OCI-LY7 (cell line): ENCODE results near the gene TAS2R31. TPM values are rescaled to one million over a fixed set of nuclear protein-coding genes. Genes with fewer than 3 reads are reported as not detected.
"Not testable (repeated sequence)": the region's sequence is repeated elsewhere in the genome, so short reads cannot be mapped to it uniquely, and the experiment has no call there.

Source experiments
- BruUV-seq: library from RNA; stranded (reverse); fragments of 400-500 nt; replicated peaks from 2 replicates; lab custom pipeline; 2021; lab: Mats Ljungman, UMichigan
- CTCF ChIA-PET: fragments of 300-600 bp; sonication (Branson Sonifier 250); formaldehyde crosslinking; loops from one replicate; lab custom pipeline; 2022; ENCODE audit warnings: antibody characterized with exemption; ENCODE audit not compliant: unreplicated experiment; lab: Charles Lee
- POLR2A ChIA-PET: fragments of 300-600 bp; sonication (Branson Sonifier 250); formaldehyde crosslinking; loops from one replicate; lab custom pipeline; 2022; ENCODE audit warnings: antibody characterized with exemption; lab: Charles Lee
- DNase-seq: peaks from one replicate; pipeline ENCODE4 v3.0.0-alpha.2; 2015; ENCODE audit warnings: low spot score
- H2AFZ ChIP-seq: fragments of 200-600 bp; sonication (generic), shearing (Covaris generic); 2 replicates; pipeline ENCODE4 v1.6.1; 2014; ENCODE audit warnings: mild to moderate bottlenecking, antibody characterized with exemption, low read length, moderate library complexity
- H3K27ac ChIP-seq: fragments of 200-600 bp; sonication (generic); 2 replicates; pipeline ENCODE4 v1.5.1; 2014; ENCODE audit warnings: mixed run types, low read depth, mild to moderate bottlenecking, moderate library complexity, low read length, inconsistent platforms; ENCODE audit not compliant: poor library complexity, severe bottlenecking
- H3K36me3 ChIP-seq: fragments of 200-600 bp; sonication (generic); 2 replicates; pipeline ENCODE4 v1.6.1; 2014; ENCODE audit warnings: mild to moderate bottlenecking, antibody characterized with exemption, low read length, moderate library complexity, mixed read lengths; ENCODE audit not compliant: insufficient read depth
- H3K4me1 ChIP-seq: fragments of 200-600 bp; sonication (generic); 2 replicates; pipeline ENCODE4 v1.5.1; 2014; ENCODE audit warnings: mild to moderate bottlenecking, low read length; ENCODE audit not compliant: insufficient read depth, poor library complexity, severe bottlenecking
- H3K4me2 ChIP-seq: fragments of 200-600 bp; sonication (generic); 2 replicates; pipeline ENCODE4 v1.6.1; 2014; ENCODE audit warnings: mild to moderate bottlenecking, low read length
- H3K4me3 ChIP-seq: fragments of 200-600 bp; sonication (generic); 2 replicates; pipeline ENCODE4 v1.5.1; 2014; ENCODE audit warnings: mild to moderate bottlenecking, low read depth, low read length; ENCODE audit not compliant: poor library complexity, severe bottlenecking
- H3K79me2 ChIP-seq: fragments of 200-600 bp; sonication (generic); 2 replicates; pipeline ENCODE4 v1.6.1; 2016; ENCODE audit warnings: low read depth, mild to moderate bottlenecking, low read length, moderate library complexity, mixed read lengths; ENCODE audit not compliant: insufficient read depth
- H3K9me2 ChIP-seq: fragments of 200-600 bp; sonication (generic); 2 replicates; pipeline ENCODE4 v1.6.1; 2016; ENCODE audit warnings: mild to moderate bottlenecking, low read length, mixed read lengths; ENCODE audit not compliant: insufficient read depth
- H3K9me3 ChIP-seq: fragments of 200-600 bp; sonication (generic); 2 replicates; pipeline ENCODE4 v1.6.1; 2014; ENCODE audit warnings: mild to moderate bottlenecking, mixed run types, low read length, mixed read lengths
- H4K20me1 ChIP-seq: fragments of 200-600 bp; sonication (generic); 2 replicates; pipeline ENCODE4 v1.6.1; 2014; ENCODE audit warnings: mild to moderate bottlenecking, antibody characterized with exemption, low read length, moderate library complexity, mixed read lengths; ENCODE audit not compliant: insufficient read depth
- EZH2phosphoT487 ChIP-seq: fragments of 200-600 bp; sonication (generic); IDR thresholded peaks from 2 replicates; pipeline ENCODE4 v1.6.1; 2018; ENCODE audit warnings: low read depth, borderline replicate concordance, mild to moderate bottlenecking, mixed run types, antibody characterized with exemption, low read length, moderate library complexity, mixed read lengths
- intact Hi-C: fragments of 100-400 bp; cut with micrococcal nuclease; formaldehyde crosslinking; loops from one replicate; pipeline ENCODE4 v1.10.0; 2022; ENCODE audit not compliant: unreplicated experiment
- total RNA-seq, 2 experiments: library from RNA; depleted of rRNA in 1 of 2; stranded (reverse); fragments of >200 nt in 1 of 2; shearing (Covaris generic) in 1 of 2; gene quantifications; 2 replicates each; pipeline ENCODE4 v1.2.3, GENCODE V29; 2014 to 2022
- TF ChIP-seq, protein P1 (sequence below): fragments of 200-600 bp; sonication (generic); conservative IDR thresholded peaks from 2 replicates; pipeline ENCODE4 v1.5.1; 2014; ENCODE audit warnings: mild to moderate bottlenecking, antibody characterized with exemption, low read length, moderate library complexity, mixed read lengths

Gene TAS2R31
- total RNA-seq, 2 experiments from 2014 or later, result 2.2 to 4.3 TPM

DNA sequence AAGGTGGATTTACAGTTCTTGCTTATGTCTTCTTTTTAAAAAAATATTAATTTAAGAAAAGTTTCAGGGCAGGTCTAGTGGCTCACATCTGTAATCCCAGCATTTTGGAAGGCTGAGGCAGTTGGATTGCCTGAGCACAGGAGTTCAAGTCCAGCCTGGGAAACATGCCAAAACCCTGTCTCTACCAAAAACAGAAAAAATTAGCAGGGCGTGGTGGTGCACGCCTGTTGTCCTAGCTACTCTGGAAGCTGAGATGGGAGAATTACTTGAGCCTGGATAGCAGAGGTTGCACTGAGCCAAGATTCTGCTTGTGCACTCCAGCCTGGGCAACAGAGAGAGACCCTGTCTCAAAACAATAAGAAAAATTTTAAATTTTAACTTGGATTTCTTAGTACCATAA, 36.3 kb upstream of the TAS2R31 start:
- BruUV-seq, result no TSS peak
- intact Hi-C loops, result no loop called here

DNA sequence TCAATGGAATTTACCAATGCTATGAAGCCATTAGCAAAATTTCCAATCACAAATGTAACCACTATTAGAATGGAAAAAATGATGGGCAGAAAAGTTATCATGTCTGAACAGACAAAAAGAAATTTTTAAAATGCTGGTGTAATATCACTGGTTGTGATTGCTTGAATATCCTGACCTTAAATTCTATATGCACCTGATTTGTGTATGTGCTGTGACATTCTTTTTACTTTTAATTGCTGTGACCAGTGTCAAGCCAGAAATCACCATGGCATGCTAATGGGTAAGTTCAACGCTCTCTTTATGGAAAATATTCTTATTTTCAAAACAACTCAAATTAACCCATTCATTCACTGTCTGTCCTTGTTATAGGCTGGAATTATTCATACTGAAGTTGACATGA, 31.0 kb upstream of the TAS2R31 start, which contains the start of gene TAS2R46:
Gene TAS2R46, minus strand, starts transcription at position 101 of the 400 bp plus-strand sequence. Its CDS starts 0 bp downstream, at position 101.
- DNase-seq, H3K9me3 ChIP-seq, BruUV-seq, H3K27ac ChIP-seq, H3K4me2 ChIP-seq, H2AFZ ChIP-seq, H4K20me1 ChIP-seq, H3K4me1 ChIP-seq, H3K9me2 ChIP-seq, H3K36me3 ChIP-seq, intact Hi-C loops, CTCF ChIA-PET, H3K4me3 ChIP-seq, H3K79me2 ChIP-seq: not testable (repeated sequence)
- POLR2A ChIA-PET, result interaction anchor here (1.2 kb wide), 1 partner anchor 109 kb away, joined by 3 read pairs; the partner anchor contains the start of gene SMIM10L1

More for the DNA sequence above, 36.3 kb upstream of the TAS2R31 start:
- DNase-seq, result no peak
- H3K9me3 ChIP-seq, result no peaks in the 10 kb centered on the region
- ChIA-PET CTCF (no interaction called here), POLR2A (interaction anchor here (0.6 kb wide), 1 partner anchor 9 kb away, joined by 3 read pairs; no protein-coding TSS in a partner anchor)
- H3K4me3 ChIP-seq, result no peak overlapping the region
- H3K9me2 ChIP-seq, result no peaks in the 10 kb centered on the region
- H3K4me2 ChIP-seq, result no peak overlapping the region
- no peak overlapping the region for H3K27ac ChIP-seq
- H2AFZ ChIP-seq, result no peak overlapping the region
- no peaks in the 10 kb centered on the region for H3K79me2 ChIP-seq
- H3K4me1 ChIP-seq, result no peaks in the 10 kb centered on the region
- TF ChIP-seq, protein P1, sequence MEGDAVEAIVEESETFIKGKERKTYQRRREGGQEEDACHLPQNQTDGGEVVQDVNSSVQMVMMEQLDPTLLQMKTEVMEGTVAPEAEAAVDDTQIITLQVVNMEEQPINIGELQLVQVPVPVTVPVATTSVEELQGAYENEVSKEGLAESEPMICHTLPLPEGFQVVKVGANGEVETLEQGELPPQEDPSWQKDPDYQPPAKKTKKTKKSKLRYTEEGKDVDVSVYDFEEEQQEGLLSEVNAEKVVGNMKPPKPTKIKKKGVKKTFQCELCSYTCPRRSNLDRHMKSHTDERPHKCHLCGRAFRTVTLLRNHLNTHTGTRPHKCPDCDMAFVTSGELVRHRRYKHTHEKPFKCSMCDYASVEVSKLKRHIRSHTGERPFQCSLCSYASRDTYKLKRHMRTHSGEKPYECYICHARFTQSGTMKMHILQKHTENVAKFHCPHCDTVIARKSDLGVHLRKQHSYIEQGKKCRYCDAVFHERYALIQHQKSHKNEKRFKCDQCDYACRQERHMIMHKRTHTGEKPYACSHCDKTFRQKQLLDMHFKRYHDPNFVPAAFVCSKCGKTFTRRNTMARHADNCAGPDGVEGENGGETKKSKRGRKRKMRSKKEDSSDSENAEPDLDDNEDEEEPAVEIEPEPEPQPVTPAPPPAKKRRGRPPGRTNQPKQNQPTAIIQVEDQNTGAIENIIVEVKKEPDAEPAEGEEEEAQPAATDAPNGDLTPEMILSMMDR, result no peak
- no peak for TF ChIP-seq EZH2phosphoT487
- no peaks in the 10 kb centered on the region for H4K20me1 ChIP-seq
- H3K36me3 ChIP-seq, result no peaks in the 10 kb centered on the region

DNA sequence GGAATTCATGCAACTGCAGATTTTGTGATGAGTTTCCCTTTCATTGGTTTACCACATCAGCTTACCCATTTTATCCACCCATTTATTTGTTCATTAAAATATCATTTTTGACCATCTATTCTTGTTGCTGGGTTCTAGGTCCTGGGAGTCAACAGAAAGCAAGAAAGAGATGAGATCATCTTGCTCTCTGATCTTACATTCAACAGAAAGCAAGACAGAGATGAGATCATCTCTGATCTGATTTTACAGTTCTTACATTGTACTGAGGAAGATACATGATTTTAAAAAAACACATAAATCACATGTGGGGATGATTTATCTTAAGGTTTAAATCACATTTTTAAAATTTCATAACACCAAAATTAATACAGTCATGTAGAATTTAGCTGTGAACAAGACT, 28.6 kb upstream of the TAS2R31 start:
- no peaks in the 10 kb centered on the region for H3K4me1 ChIP-seq
- intact Hi-C loops, result no loop called here
- H3K27ac ChIP-seq, result no peak overlapping the region
- TF ChIP-seq, protein P1, result no peak
- no peak for TF ChIP-seq EZH2phosphoT487
- no peak overlapping the region for H3K4me3 ChIP-seq
- H2AFZ ChIP-seq, result no peak overlapping the region
- H4K20me1 ChIP-seq, result no peaks in the 10 kb centered on the region
- POLR2A ChIA-PET, result no interaction called here
- BruUV-seq, result no TSS peak
- DNase-seq, result no peak
- no peaks in the 10 kb centered on the region for H3K9me3 ChIP-seq
- CTCF ChIA-PET, result no interaction called here
- H3K79me2 ChIP-seq, result no peaks in the 10 kb centered on the region
- H3K9me2 ChIP-seq, result no peaks in the 10 kb centered on the region
- H3K4me2 ChIP-seq, result no peak overlapping the region
- no peaks in the 10 kb centered on the region for H3K36me3 ChIP-seq
